SK-N-SH (cell line): Measurements from ENCODE around the gene OR1M1. TPM values are rescaled to one million over a fixed set of nuclear protein-coding genes. Genes with fewer than 3 reads are reported as not detected.

Source experiments
- CTCF ChIA-PET: fragments of 300-600, 350-600 bp; formaldehyde crosslinking; extraction: SDS; loops from one replicate; lab custom pipeline; 2021; lab: Yijun Ruan, JAX
- POLR2A ChIA-PET: fragments of 350-600 bp; sonication (Branson Sonifier 250); formaldehyde crosslinking; extraction: SDS; loops from one replicate; lab custom pipeline; 2020; ENCODE audit warnings: antibody characterized with exemption, inconsistent platforms; lab: Yijun Ruan, JAX
- DNase-seq: peaks from one replicate; pipeline ENCODE4 v3.0.0; 2012
- H2AFZ ChIP-seq: fragments of 200-600 bp; sonication (generic); 2 replicates; pipeline ENCODE4 v1.8.1; 2016; ENCODE audit warnings: antibody characterized with exemption, mild to moderate bottlenecking, low read depth
- H3F3A ChIP-seq: fragments of 200-600 bp; sonication (generic); replicated peaks from 2 replicates; pipeline ENCODE3; 2016; ENCODE audit warnings: antibody characterized with exemption, mild to moderate bottlenecking; ENCODE audit not compliant: insufficient read depth
- H3K27ac ChIP-seq, 2 experiments: fragments of 200-500 bp in 1 of 2; fragments of 200-600 bp in 1 of 2; sonication (Bioruptor generic) in 1 of 2; sonication (generic), shearing (Covaris generic) in 1 of 2; 2 replicates each; pipeline versions ENCODE4 v1.5.1 to v1.6.1; 2014 to 2016; ENCODE audit warnings: low read depth in 2 of 2, inconsistent platforms in 1 of 2, low read length in 1 of 2, mild to moderate bottlenecking in 1 of 2, mixed read lengths in 1 of 2
- H3K27me3 ChIP-seq: fragments of 200-600 bp; sonication (generic), shearing (Covaris generic); 2 replicates; pipeline ENCODE4 v1.6.1; 2016; ENCODE audit warnings: mixed run types; ENCODE audit not compliant: insufficient read depth
- H3K36me3 ChIP-seq, 2 experiments: fragments of 200-500 bp in 1 of 2; fragments of 200-600 bp in 1 of 2; sonication (Bioruptor generic) in 1 of 2; sonication (generic) in 1 of 2; replicated peaks in 1 of 2; 2 replicates each; pipeline versions ENCODE3 to v1.5.1; 2014 to 2016; ENCODE audit warnings: low read length in 1 of 2, mild to moderate bottlenecking in 1 of 2; ENCODE audit not compliant: insufficient read depth in 2 of 2, control insufficient read depth in 1 of 2
- H3K4me1 ChIP-seq, 2 experiments: fragments of 200-500 bp in 1 of 2; fragments of 200-600 bp in 1 of 2; sonication (Bioruptor generic) in 1 of 2; sonication (generic), shearing (Covaris generic) in 1 of 2; 2 replicates each; pipeline versions ENCODE4 v1.5.1 to v1.6.1; 2014 to 2016; ENCODE audit warnings: low read depth in 1 of 2, low read length in 1 of 2, mixed run types in 1 of 2; ENCODE audit not compliant: insufficient read depth in 2 of 2, control insufficient read depth in 1 of 2
- H3K4me2 ChIP-seq: fragments of 200-600 bp; sonication (generic), shearing (Covaris generic); 2 replicates; pipeline ENCODE4 v1.6.1; 2017; ENCODE audit warnings: mixed run types
- H3K4me3 ChIP-seq, 2 experiments: fragments of 200-500 bp in 1 of 2; fragments of 200-600 bp in 1 of 2; sonication (Bioruptor generic) in 1 of 2; sonication (generic), shearing (Covaris generic) in 1 of 2; 2 replicates each; pipeline versions ENCODE4 v1.5.1 to v1.8.1; 2014 to 2016; ENCODE audit warnings: low read depth in 2 of 2, inconsistent platforms in 1 of 2, low read length in 1 of 2, mild to moderate bottlenecking in 1 of 2, mixed read lengths in 1 of 2, moderate library complexity in 1 of 2
- H3K79me2 ChIP-seq: fragments of 200-600 bp; sonication (generic); 2 replicates; pipeline ENCODE4 v1.8.1; 2017; ENCODE audit warnings: mild to moderate bottlenecking; ENCODE audit not compliant: insufficient read depth
- H3K9ac ChIP-seq: fragments of 200-600 bp; sonication (generic); 2 replicates; pipeline ENCODE4 v1.6.1; 2017; ENCODE audit warnings: mixed run types
- H3K9me2 ChIP-seq: fragments of 200-600 bp; sonication (generic); 2 replicates; pipeline ENCODE4 v1.6.1; 2017; ENCODE audit warnings: mixed run types
- H3K9me3 ChIP-seq: fragments of 200-600 bp; sonication (generic); 2 replicates; pipeline ENCODE4 v1.6.1; 2017; ENCODE audit warnings: mixed run types, mild to moderate bottlenecking, moderate library complexity
- H4K20me1 ChIP-seq: fragments of 200-600 bp; sonication (generic); 2 replicates; pipeline ENCODE4 v1.6.1; 2017; ENCODE audit warnings: mild to moderate bottlenecking, mixed run types; ENCODE audit not compliant: insufficient read depth
- CHD2 ChIP-seq: fragments of 150-350 bp; IDR thresholded peaks from 2 replicates; pipeline ENCODE4 v1.6.1; 2018; ENCODE audit warnings: low read length; ENCODE audit not compliant: partially characterized antibody
- CTCF ChIP-seq: fragments of 200-600 bp; sonication (generic); IDR thresholded peaks from 2 replicates; pipeline ENCODE4 v1.6.1; 2017; ENCODE audit warnings: antibody characterized with exemption, mild to moderate bottlenecking, moderate library complexity
- EP300 ChIP-seq, 2 experiments: IDR thresholded peaks; 2 replicates each; pipeline versions ENCODE4 v1.4.0 to v1.6.1; 2012; ENCODE audit warnings: borderline replicate concordance in 1 of 2, low read depth in 1 of 2, low read length in 1 of 2
- EZH2phosphoT487 ChIP-seq: fragments of 200-600 bp; sonication (generic); IDR thresholded peaks from 2 replicates; pipeline ENCODE4 v1.6.1; 2017; ENCODE audit warnings: low read depth, mixed run types, mild to moderate bottlenecking, antibody characterized with exemption, moderate library complexity, borderline replicate concordance
- FOXM1 ChIP-seq: IDR thresholded peaks from 2 replicates; pipeline ENCODE4 v1.4.0; 2012; ENCODE audit warnings: low read depth, mild to moderate bottlenecking
- GABPA ChIP-seq: IDR thresholded peaks from 2 replicates; pipeline ENCODE4 v1.4.0; 2012; ENCODE audit warnings: low read depth, mild to moderate bottlenecking
- IRF3 ChIP-seq: fragments of 150-350 bp; IDR thresholded peaks from 2 replicates; pipeline ENCODE4 v1.6.1; 2016; ENCODE audit warnings: mild to moderate bottlenecking, low read depth, low read length
- JUND ChIP-seq: IDR thresholded peaks from 2 replicates; pipeline ENCODE4 v1.4.0; 2012
- MXI1 ChIP-seq: IDR thresholded peaks from 2 replicates; pipeline ENCODE4 v1.6.1; 2012; ENCODE audit warnings: mild to moderate bottlenecking, low read depth, low read length, improper control_type of control experiment
- RAD21 ChIP-seq: IDR thresholded peaks from 2 replicates; pipeline ENCODE4 v1.6.1; 2012; ENCODE audit warnings: mild to moderate bottlenecking, low read length
- SIN3A ChIP-seq: IDR thresholded peaks from 2 replicates; pipeline ENCODE4 v1.6.1; 2012; ENCODE audit warnings: low read depth, mild to moderate bottlenecking, low read length, moderate library complexity, borderline replicate concordance
- USF2 ChIP-seq: fragments of 150-350 bp; IDR thresholded peaks from 2 replicates; pipeline ENCODE4 v1.6.1; 2017; ENCODE audit warnings: antibody characterized with exemption, low read length, low read depth, borderline replicate concordance
- WGBS: methylation state at CpG from one replicate; pipeline ENCODE4 v1.1.6; 2017; ENCODE audit warnings: low lambda C conversion rate; 5-methylcytosine and 5-hydroxymethylcytosine counted together
- polyA plus RNA-seq, 3 experiments: library from polyadenylated mRNA; depleted of rRNA; stranded (reverse); fragments of >200 nt; gene quantifications; 2 replicates each; pipeline ENCODE4 v1.2.3, GENCODE V29; 2012
- TF ChIP-seq, protein P1 (sequence below): IDR thresholded peaks from 2 replicates; pipeline ENCODE4 v1.4.0; 2012; ENCODE audit warnings: low read depth
- TF ChIP-seq, protein P2 (sequence below): IDR thresholded peaks from 2 replicates; pipeline ENCODE4 v1.4.0; 2012; ENCODE audit warnings: low read depth, borderline replicate concordance

OR1M1 gene
- polyA plus RNA-seq, 1 of the 3 experiments (the other 2 are of a cell fraction), result not detected

DNA sequence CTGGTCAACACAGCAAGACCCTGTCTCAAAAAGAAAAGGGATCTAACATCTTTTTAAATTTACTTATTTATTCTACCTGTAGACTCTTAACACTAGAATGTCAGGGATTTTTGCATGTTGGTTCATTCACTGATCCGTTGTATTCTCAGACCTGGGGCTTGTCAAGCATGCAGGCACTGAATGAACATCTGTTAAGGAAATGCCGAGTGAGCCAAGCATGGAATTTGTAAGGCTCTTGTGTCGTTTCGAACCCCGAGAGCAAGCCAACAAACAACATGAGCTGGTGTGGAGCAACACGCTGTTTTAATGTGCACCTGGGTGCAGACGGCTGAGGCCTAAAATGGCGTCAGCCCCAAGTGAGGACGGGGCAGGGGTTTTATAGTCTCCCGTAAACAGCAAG lies 10.0 kb upstream of the OR1M1 start (continued):
- TF ChIP-seq, protein P1, sequence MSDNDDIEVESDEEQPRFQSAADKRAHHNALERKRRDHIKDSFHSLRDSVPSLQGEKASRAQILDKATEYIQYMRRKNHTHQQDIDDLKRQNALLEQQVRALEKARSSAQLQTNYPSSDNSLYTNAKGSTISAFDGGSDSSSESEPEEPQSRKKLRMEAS, result no peak
- TF ChIP-seq CHD2, result no peak
- TF ChIP-seq EZH2phosphoT487, result no peak
- TF ChIP-seq EP300 (IDR thresholded peaks at IDR 0.05; ENCODE audit: borderline replicate concordance in 1 of 2, low read depth in 1 of 2, low read length in 1 of 2), result no peak

- Histone ChIP-seq H3K4me3 (no peak overlapping the region), H3K36me3 (no peaks in the 10 kb centered on the region), H3K9me2 (no peaks in the 10 kb centered on the region), H3K79me2 (no peaks in the 10 kb centered on the region), H3K27ac (no peak overlapping the region), H2AFZ (no peak overlapping the region), H3K4me2 (no peak overlapping the region), H4K20me1 (no peaks in the 10 kb centered on the region), H3K9ac (no peak overlapping the region), H3F3A (peaks cover 10% of the 10 kb centered on the region), H3K4me1 (peaks cover 0 to 9% of the 10 kb centered on the region in 2 experiments; a peak in 2 of 4 replicates), H3K27me3 (peaks cover 4% of the 10 kb centered on the region; the same call in 1 of the 2 replicates), H3K9me3 (no peaks in the 10 kb centered on the region)
- WGBS, result 56% methylated on average over 4 of the region's 4 CpGs
- TF ChIP-seq USF2 (no peak), JUND (no peak), CTCF (no peak), MXI1 (no peak), EZH2phosphoT487 (no peak), RAD21 (no peak), IRF3 (no peak), SIN3A (no peak), GABPA (no peak), FOXM1 (no peak)
- TF ChIP-seq, protein P2, sequence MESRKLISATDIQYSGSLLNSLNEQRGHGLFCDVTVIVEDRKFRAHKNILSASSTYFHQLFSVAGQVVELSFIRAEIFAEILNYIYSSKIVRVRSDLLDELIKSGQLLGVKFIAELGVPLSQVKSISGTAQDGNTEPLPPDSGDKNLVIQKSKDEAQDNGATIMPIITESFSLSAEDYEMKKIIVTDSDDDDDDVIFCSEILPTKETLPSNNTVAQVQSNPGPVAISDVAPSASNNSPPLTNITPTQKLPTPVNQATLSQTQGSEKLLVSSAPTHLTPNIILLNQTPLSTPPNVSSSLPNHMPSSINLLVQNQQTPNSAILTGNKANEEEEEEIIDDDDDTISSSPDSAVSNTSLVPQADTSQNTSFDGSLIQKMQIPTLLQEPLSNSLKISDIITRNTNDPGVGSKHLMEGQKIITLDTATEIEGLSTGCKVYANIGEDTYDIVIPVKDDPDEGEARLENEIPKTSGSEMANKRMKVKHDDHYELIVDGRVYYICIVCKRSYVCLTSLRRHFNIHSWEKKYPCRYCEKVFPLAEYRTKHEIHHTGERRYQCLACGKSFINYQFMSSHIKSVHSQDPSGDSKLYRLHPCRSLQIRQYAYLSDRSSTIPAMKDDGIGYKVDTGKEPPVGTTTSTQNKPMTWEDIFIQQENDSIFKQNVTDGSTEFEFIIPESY, result no peak
- TF ChIP-seq, protein P1, result no peak
- ChIA-PET CTCF (no interaction called here), POLR2A (no interaction called here)
- no peak for DNase-seq
Measured at GRCh38 chr19:9078651-9079050, 8.2 kb upstream of the OR1M1 start.
